ENCODE results near the gene NTRK2. TPM values are rescaled to one million over a fixed set of nuclear protein-coding genes. Genes with fewer than 3 reads are reported as not detected.

The NTRK2 gene
- total and polyA plus RNA-seq, 2 experiments from 2014 or later: 0.03 TPM; not detected in 1

GRCh38 chr9:84673806-84674205 is 4.3 kb downstream of the NTRK2 start:
- Histone ChIP-seq H3F3A (replicated peaks; ENCODE audit: low read depth) (no peaks in the 10 kb centered on the region), H3K27ac (ENCODE audit: low read depth) (no peak overlapping the region), H3K79me2 (replicated peaks; ENCODE audit: insufficient read depth) (no peaks in the 10 kb centered on the region), H3K4me2 (no peak overlapping the region), H3K27me3 (ENCODE audit: insufficient read depth) (peaks cover 48% of the 10 kb centered on the region), H2AFZ (no peak overlapping the region), H4K20me1 (replicated peaks; ENCODE audit: insufficient read depth) (no peaks in the 10 kb centered on the region), H3K9me2 (ENCODE audit: insufficient read depth) (no peaks in the 10 kb centered on the region), H3K36me3 (ENCODE audit: insufficient read depth) (no peaks in the 10 kb centered on the region), H3K4me3 (no peak overlapping the region), H3K4me1 (ENCODE audit: insufficient read depth) (peaks cover 4% of the 10 kb centered on the region; the same call in 1 of the 2 replicates)
- no peaks in the 10 kb centered on the region; the same call in 1 of the 3 replicates for H3K9me3 Mint-ChIP-seq
- H3K27me3 Mint-ChIP-seq (ENCODE audit: insufficient read depth, low read depth, poor library complexity): peaks cover 35% of the 10 kb centered on the region
- DNase-seq (ENCODE audit: low spot score) (no peak), ATAC-seq (no peak)
- peaks cover 11% of the 10 kb centered on the region for H3K4me1 Mint-ChIP-seq
- no peaks in the 10 kb centered on the region for H3K36me3 Mint-ChIP-seq (ENCODE audit: low read depth)
- TF ChIP-seq ZNF114 (CRISPR knock-in tag; IDR thresholded peaks at IDR 0.05): no peak
- no peak overlapping the region for H3K4me3 Mint-ChIP-seq
- no peak overlapping the region for H3K27ac Mint-ChIP-seq

- H3K4me2 ChIP-seq: no peak overlapping the region
- DNase-seq (ENCODE audit: low spot score): no peak
- no peaks in the 10 kb centered on the region for H3K36me3 ChIP-seq (ENCODE audit: insufficient read depth)
- H3K27ac ChIP-seq (ENCODE audit: low read depth): no peak overlapping the region
- no peaks in the 10 kb centered on the region for H3K79me2 ChIP-seq (replicated peaks; ENCODE audit: insufficient read depth)
- no peaks in the 10 kb centered on the region for H3F3A ChIP-seq (replicated peaks; ENCODE audit: low read depth)
- no peak overlapping the region for H2AFZ ChIP-seq
- Mint-ChIP-seq H3K9me3 (no peaks in the 10 kb centered on the region), H3K4me3 (no peak overlapping the region), H3K36me3 (ENCODE audit: low read depth) (no peaks in the 10 kb centered on the region), H3K4me1 (no peaks in the 10 kb centered on the region), H3K27me3 (ENCODE audit: insufficient read depth, low read depth, poor library complexity) (peaks cover 7% of the 10 kb centered on the region), H3K27ac (no peak overlapping the region)
- no peak for ATAC-seq
- H4K20me1 ChIP-seq (replicated peaks; ENCODE audit: insufficient read depth): no peaks in the 10 kb centered on the region
- H3K4me3 ChIP-seq: no peak overlapping the region
- no peaks in the 10 kb centered on the region for H3K9me2 ChIP-seq (ENCODE audit: insufficient read depth)
- peaks cover 15% of the 10 kb centered on the region for H3K27me3 ChIP-seq (ENCODE audit: insufficient read depth)
- no peaks in the 10 kb centered on the region for H3K4me1 ChIP-seq (ENCODE audit: insufficient read depth)
- TF ChIP-seq REST (IDR thresholded peaks at IDR 0.05; ENCODE audit: unreplicated experiment) (no peak), JUNB (IDR thresholded peaks at IDR 0.05; ENCODE audit: unreplicated experiment) (no peak), ETS1 (IDR thresholded peaks at IDR 0.05) (no peak), STAT1 (IDR thresholded peaks at IDR 0.05; ENCODE audit: unreplicated experiment) (no peak), ZNF331 (CRISPR knock-in tag; IDR thresholded peaks at IDR 0.05; ENCODE audit: low read depth) (no peak), EZH2phosphoT487 (IDR thresholded peaks at IDR 0.05; ENCODE audit: unreplicated experiment) (no peak), ZNF462 (CRISPR knock-in tag; IDR thresholded peaks at IDR 0.05) (no peak), NANOG (IDR thresholded peaks at IDR 0.05; ENCODE audit: borderline replicate concordance) (no peak), EZH2 (IDR thresholded peaks at IDR 0.05; ENCODE audit: low read depth, unreplicated experiment) (no peak), ZNF114 (CRISPR knock-in tag; IDR thresholded peaks at IDR 0.05) (no peak)
These were observed 7.6 kb downstream of the NTRK2 start for GRCh38 chr9:84677080-84677479.

Measured in GM23338 (cell line).